NCI-H1105 treated with DMSO at 0.1 percent for 48 hours (cell line): ENCODE measurements around the gene RINL.
A peak's percentile ranks its signal among the peaks of the same experiment; 100 is the strongest.
"Not testable (repeated sequence)": the region's sequence is repeated elsewhere in the genome, so short reads cannot be mapped to it uniquely, and the experiment has no call there.

Experiments used
- DNase-seq: peaks from one replicate; lab custom pipeline; 2025; lab: John Stamatoyannopoulos, UW

The RINL gene

DNA sequence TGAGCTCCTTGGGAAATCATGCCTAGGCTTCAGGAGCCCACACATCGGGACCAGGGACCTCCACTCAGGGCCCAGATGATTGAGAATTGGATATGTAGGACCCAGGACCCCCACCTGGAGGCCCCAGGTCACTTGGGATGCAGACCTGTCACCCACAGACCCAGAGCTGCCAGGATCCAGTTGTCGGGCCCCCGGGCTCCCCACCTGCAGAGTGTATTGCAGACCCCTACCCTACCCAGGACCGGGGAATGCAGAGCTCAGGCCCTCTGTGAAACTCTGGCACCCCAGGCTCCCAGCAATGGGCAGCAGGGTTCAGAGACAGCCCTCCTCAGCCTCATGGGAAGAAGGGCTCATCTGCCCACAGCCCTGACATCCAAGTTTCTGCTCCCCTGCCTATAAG lies 27.5 kb upstream of the RINL start:
- no peak for DNase-seq

DNA sequence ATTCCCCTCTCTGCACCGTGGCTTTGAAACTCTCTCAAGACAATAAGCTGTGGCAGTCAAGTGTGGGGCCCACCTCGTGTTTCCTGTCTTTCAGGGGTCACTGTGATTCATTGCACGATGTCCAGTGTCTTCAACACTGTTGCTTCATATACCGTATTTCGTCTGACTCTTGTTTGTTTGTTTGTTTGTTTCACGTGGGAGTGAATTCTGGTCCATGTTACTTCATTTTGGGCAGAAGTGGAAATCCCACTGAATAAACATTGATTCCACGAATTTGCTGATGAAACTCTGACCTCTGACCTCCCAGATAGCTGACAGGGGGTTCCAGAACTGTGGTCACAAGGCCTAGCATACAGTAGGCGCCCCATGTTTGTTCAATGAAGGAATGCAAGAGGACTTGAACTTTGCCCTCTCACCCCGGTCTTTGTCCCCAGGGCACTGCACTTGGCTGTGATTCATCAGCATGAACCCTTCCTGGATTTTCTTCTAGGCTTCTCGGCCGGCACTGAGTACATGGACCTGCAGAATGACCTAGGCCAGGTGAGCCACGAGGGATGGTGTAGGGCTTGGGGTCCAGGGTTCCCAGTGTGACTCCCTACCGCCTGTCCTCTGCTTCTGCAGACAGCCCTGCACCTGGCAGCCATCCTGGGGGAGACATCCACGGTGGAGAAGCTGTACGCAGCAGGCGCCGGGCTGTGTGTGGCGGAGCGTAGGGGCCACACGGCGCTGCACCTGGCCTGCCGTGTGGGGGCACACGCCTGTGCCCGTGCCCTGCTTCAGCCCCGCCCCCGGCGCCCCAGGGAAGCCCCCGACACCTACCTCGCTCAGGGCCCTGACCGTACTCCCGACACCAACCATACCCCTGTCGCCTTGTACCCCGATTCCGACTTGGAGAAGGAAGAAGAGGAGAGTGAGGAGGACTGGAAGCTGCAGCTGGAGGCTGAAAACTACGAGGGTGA lies 26.8 kb upstream of the RINL start:
- DNase-seq, result no peak

- no peak for DNase-seq
Observed at GRCh38 chr19:38901683-38902082, 23.6 kb upstream of the RINL start.

DNA sequence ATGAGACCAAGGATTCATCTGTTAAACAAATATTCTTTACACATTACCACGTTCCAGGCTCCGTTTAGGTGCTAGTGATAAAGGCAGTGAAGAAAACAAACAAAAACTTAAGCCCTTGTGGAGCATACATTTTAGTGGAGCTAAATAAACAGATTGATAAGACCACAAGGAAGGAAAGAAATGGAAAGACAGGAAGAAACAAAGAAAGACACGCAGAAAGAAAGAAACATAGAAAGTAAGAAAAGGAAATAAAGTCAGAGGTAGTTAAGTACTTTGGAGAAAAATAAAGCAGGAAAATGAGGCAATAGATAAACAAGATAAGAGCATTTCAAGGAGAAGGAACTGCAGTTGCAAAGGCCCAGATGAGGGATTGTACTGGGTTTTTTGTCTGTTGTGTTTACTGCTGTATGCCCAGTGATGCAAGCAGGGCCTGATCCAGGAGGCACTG lies 22.7 kb upstream of the RINL start:
- no peak for DNase-seq

DNA sequence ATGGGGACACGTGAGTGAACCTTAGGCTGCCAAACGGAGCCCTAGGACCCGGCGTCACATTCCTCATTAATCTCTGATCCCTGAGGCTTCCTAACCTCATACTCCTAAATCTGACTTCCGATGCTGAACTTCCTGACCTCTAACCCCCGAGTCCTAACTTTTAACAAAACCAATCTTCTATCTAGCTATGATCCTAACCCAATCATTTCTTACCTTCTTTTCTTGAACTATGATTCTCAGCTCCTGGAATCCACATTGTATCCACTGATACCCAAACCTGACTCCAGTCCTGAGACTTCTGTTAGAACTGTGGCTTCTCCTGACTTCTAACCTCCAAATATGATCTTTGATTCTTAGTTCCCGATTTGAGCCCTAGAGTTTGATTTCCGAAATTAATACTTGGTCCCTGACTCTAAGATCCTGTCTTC lies 22.1 kb upstream of the RINL start:
- DNase-seq, result no peak

DNA sequence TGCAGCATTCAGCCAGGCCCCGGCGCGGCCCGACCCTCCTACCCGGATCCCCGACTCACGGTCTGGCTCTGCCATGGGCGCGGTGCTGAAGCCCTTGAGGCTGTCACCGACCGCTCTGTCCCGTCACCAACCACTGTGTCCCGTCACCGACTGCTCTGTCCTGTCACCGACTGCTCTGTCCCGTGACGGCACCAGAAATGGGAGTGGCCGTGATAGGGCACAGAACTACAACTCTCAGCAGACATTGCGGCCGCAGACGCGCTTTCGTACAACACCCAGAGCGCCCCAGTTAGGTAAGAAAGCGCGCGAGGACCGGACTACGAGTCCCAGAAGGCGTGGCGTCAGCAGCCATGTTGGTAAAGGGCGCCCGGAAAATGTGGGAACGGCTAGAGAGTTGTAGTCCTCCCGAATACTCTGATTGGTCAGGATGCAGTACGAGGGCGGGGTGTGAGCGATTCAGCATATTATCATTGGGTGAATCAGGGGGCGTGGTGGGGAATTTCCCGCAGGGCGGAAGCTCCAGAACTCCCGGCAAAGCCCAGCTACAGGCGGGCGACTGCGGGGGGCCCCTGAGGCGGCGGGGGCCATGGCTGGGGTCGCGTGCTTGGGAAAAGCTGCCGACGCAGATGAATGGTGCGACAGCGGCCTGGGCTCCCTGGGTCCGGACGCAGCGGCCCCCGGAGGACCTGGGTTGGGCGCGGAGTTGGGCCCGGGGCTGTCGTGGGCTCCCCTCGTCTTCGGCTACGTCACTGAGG lies 21.5 kb upstream of the RINL start, which contains the start of the genes NFKBIB and SIRT2:
Gene NFKBIB, plus strand, starts transcription at position 523 of the 755 bp plus-strand sequence. Its CDS starts 64 bp downstream, at position 587.
Gene SIRT2, minus strand, starts transcription at position 172 of the 755 bp plus-strand sequence. Its CDS starts 97 bp downstream, at position 75.
- peak; percentile 99 for DNase-seq

- no peak for DNase-seq
Observed at GRCh38 chr19:38898788-38899446, 20.8 kb upstream of the RINL start.

- no peak for DNase-seq
Observed at GRCh38 chr19:38894968-38895367, 16.9 kb upstream of the RINL start.

- DNase-seq, result no peak
Observed at GRCh38 chr19:38893341-38893771, 15.3 kb upstream of the RINL start.

DNA sequence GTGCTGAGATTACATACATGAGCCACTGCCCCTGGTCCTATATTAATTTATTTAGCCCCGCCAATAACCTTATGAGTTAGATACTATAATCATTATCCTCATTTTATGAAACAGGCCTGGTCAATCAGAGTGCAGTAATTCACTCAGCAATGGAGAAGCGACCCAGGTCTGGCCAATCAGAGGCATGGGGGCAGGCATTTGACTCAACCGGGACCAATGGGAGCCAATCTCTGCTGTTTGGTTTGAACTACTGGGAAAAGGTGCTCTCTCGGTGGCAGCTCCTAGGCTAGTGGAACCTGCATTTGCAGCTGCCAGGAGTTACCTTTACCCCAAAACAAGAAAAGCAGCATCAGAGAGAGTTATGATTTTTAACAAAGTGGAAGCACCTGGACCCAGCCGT lies 14.8 kb upstream of the RINL start:
- DNase-seq, result peak; percentile 12

DNA sequence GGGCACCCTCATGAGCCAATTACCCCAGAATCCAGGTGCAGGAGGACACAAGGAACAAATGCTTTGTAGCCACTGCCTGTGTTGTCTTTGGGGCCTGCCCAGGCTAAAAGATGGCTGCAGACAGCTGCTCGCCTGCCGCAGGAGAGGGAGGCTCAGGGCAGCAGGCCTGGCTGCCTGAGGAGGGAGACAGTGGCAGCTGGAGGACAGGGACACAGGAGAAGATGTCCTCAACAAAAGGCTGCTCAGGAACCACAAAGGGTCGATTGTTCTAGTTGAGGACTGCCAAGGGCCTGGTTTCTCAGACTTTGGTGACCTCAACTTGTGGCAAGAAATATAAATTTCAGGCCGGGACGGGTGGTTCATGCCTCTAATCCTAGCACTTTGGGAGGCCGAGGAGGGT lies 13.7 kb upstream of the RINL start:
- DNase-seq, result no peak

DNA sequence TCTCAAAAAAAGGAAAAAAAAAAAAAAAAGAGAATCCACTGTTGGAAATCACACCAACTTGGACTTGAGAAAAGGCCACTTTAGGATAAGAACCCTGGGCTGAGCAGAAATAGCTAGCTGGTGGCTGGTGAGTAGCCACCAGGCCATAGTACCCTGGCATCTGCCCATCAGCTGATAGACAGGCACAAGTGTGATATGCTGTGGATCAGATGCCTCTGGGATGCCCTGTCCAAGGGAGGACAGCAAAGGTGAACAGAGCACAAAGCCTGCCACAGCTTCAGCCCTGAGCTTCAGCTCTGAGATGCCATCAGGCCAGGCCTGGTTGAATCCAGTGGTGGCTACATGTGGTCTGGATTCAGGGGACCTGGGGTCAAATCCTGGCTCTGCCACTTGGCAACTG lies 12.6 kb upstream of the RINL start:
- no peak for DNase-seq

DNA sequence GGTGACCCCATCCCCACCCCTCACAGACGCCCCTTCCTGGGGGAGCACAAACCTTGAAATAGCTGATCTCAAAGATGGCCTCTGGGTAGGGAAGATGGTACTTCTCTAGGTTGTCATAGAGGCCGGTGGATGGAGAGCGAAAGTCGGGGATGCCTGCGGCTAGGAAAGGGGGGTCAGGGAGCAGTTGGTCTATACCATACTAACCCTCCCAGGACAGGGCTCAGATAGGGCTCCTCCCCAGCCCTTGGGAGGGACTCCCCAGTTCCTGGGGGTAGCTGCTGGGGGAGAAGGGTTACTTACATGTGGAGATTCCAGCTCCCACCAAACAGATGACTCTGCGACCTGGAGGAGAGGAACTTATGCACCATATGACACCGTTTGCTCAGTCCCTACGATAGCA lies 11.7 kb upstream of the RINL start:
- DNase-seq, result no peak

GRCh38 chr19:38888876-38889275 lies 10.8 kb upstream of the RINL start:
- DNase-seq, result no peak

DNA sequence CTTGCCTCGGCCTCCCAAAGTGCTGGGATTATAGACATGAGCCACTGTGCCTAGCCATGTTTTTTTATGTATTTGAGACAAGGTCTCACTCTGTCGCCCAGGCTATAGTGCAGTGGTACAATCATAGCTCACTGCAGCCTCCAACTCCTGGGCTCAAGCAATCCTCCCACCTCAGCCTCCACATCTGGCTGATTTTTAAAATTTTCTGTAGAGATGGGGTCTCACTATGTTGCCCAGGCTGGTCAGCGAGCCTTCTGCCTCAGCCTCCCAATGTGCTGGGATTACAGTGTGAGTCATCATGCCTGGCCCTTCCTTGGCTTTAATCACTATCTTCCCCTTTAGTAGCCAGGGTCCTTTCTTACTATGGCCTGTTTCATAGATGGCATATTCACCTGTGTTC lies 6.6 kb upstream of the RINL start:
- DNase-seq, result not testable (repeated sequence)

- DNase-seq, result no peak
Observed at GRCh38 chr19:38883286-38883685, 5.2 kb upstream of the RINL start.

DNA sequence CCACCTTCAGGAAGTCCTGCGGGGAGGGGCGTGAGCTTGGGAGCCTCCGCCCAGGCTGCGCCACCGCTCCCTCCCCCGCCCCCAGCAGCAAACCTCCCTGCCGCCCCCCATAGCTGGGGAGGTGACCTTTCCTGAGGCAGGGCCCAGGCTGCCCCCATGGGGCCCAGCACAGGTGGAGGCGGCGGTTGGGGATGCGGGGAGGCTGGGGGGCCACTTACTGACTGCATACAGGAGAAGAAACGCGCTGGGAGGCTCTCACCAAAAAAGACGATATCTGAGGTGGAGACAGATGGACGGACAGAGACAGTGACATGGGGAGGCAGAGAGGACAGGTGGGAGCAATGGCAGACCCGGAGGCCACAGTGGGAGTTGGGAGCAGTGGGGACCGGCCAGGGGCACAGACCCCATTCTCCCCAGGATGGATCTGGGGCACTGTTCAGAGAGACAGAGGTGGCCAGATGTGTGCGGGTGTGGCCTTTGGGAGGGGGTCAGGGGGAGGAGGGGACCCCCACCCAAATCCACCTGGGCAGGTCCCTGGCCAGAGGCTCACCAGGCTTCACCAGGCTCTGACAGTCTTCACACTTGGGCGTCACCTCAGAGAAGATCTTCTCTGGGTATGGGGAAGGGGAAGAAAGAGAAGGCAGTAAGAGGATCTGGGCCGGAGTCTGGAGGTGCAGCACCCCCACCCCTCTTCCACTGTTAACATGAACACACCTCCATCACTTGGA lies 3.0 kb upstream of the RINL start:
- DNase-seq, result no peak

- DNase-seq, result no peak
Observed at GRCh38 chr19:38880076-38880881, 2.2 kb upstream of the RINL start.

DNA sequence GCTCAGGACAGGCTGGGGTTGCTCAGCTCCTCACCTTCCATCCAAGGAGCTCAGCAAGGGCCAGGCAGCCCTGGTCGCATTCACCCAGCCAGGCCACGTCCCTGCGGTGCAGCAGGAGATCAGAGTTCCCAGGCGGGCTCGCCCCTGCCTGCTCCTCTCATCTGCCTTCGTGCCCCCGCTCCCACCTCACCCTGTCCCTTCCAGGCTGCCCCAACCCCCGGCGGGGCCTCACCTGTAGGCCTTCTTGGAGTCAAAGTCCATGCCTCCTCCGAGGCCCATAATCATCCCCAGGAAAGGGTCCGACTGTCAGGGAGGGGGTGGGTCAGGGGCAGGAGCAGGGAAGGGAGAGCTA lies 1.3 kb upstream of the RINL start:
- no peak for DNase-seq

- DNase-seq, result no peak
Observed at GRCh38 chr19:38878575-38879399, 712 bp upstream of the RINL start.
